ENCODE results near the gene MNDA.

GRCh38 chr1:158800526-158800925 lies 30.6 kb upstream of the MNDA start:
- TF ChIP-seq CTCF (IDR thresholded peaks at IDR 0.05; ENCODE audit: low read depth, low read length, missing input control) (no peak), ATF3 (IDR thresholded peaks at IDR 0.05) (no peak), MAX (IDR thresholded peaks at IDR 0.05) (no peak), EGR1 (IDR thresholded peaks at IDR 0.05; ENCODE audit: low read depth in 2 of 2) (no peak), REST (IDR thresholded peaks at IDR 0.05) (no peak), TAF1 (conservative IDR thresholded peaks at IDR 0.05) (no peak), ZBTB33 (IDR thresholded peaks at IDR 0.05) (no peak), YY1 (IDR thresholded peaks at IDR 0.05) (no peak), HNF4G (IDR thresholded peaks at IDR 0.05) (no peak), RAD21 (IDR thresholded peaks at IDR 0.05) (no peak), JUND (IDR thresholded peaks at IDR 0.05) (no peak), GABPA (IDR thresholded peaks at IDR 0.05 in 1 of 2, conservative IDR thresholded peaks at IDR 0.05 in 1 of 2) (no peak)

Measured in liver (tissue), 3 donors.